ENCODE data around the gene USP3. TPM values are rescaled to one million over a fixed set of nuclear protein-coding genes. Genes with fewer than 3 reads are reported as not detected.

Gene USP3
- total RNA-seq, 1 donor from 2014 or later = 83.2 TPM

GRCh38 chr15:63495343-63495742 is 9.1 kb upstream of the USP3 start:
- DNase-seq (ENCODE audit: low read depth) = no peak

GRCh38 chr15:63495780-63496488 is 8.5 kb upstream of the USP3 start:
- TF ChIP-seq CTCF (IDR thresholded peaks at IDR 0.05; ENCODE audit: insufficient read depth, low read length, severe bottlenecking) = no peak
- no peak for FAIRE-seq
- DNase-seq (ENCODE audit: low read depth) = no peak
- Histone ChIP-seq H3K36me3 (ENCODE audit: control insufficient read depth, insufficient read depth, low read length) (no peaks in the 10 kb centered on the region), H3K4me3 (ENCODE audit: low read depth, low read length) (no peak overlapping the region), H3K27me3 (ENCODE audit: control insufficient read depth, insufficient read depth, low read length) (no peaks in the 10 kb centered on the region)

More at GRCh38 chr15:63495343-63495742, 9.1 kb upstream of the USP3 start:
- no peak for FAIRE-seq
- H3K4me3 ChIP-seq (ENCODE audit: low read depth, low read length) = no peak overlapping the region
- no peak for TF ChIP-seq CTCF (IDR thresholded peaks at IDR 0.05; ENCODE audit: insufficient read depth, low read length, severe bottlenecking)
- no peaks in the 10 kb centered on the region for H3K27me3 ChIP-seq (ENCODE audit: control insufficient read depth, insufficient read depth, low read length)
- no peaks in the 10 kb centered on the region for H3K36me3 ChIP-seq (ENCODE audit: control insufficient read depth, insufficient read depth, low read length)

- H3K4me3 ChIP-seq (ENCODE audit: low read depth, low read length) = no peak overlapping the region
- H3K27me3 ChIP-seq (ENCODE audit: control insufficient read depth, insufficient read depth, low read length) = no peaks in the 10 kb centered on the region
- H3K36me3 ChIP-seq (ENCODE audit: control insufficient read depth, insufficient read depth, low read length) = no peaks in the 10 kb centered on the region
- TF ChIP-seq CTCF (IDR thresholded peaks at IDR 0.05; ENCODE audit: insufficient read depth, low read length, severe bottlenecking) = no peak
- no peak for DNase-seq (ENCODE audit: low read depth)
- no peak for FAIRE-seq
Observed at GRCh38 chr15:63497642-63498467, 6.5 kb upstream of the USP3 start.

- no peak for TF ChIP-seq CTCF (IDR thresholded peaks at IDR 0.05; ENCODE audit: insufficient read depth, low read length, severe bottlenecking)
- DNase-seq (ENCODE audit: low read depth) = no peak
- Histone ChIP-seq H3K27me3 (ENCODE audit: control insufficient read depth, insufficient read depth, low read length) (no peaks in the 10 kb centered on the region), H3K4me3 (ENCODE audit: low read depth, low read length) (no peak overlapping the region), H3K36me3 (ENCODE audit: control insufficient read depth, insufficient read depth, low read length) (no peaks in the 10 kb centered on the region)
- FAIRE-seq = no peak
Observed at GRCh38 chr15:63499175-63499549, 5.2 kb upstream of the USP3 start.

GRCh38 chr15:63499611-63500010 is 4.8 kb upstream of the USP3 start:
- FAIRE-seq = no peak
- TF ChIP-seq CTCF (IDR thresholded peaks at IDR 0.05; ENCODE audit: insufficient read depth, low read length, severe bottlenecking) = no peak

More at GRCh38 chr15:63499611-63500010, 4.8 kb upstream of the USP3 start:
- H3K27me3 ChIP-seq (ENCODE audit: control insufficient read depth, insufficient read depth, low read length) = no peaks in the 10 kb centered on the region
- no peaks in the 10 kb centered on the region for H3K36me3 ChIP-seq (ENCODE audit: control insufficient read depth, insufficient read depth, low read length)
- no peak overlapping the region for H3K4me3 ChIP-seq (ENCODE audit: low read depth, low read length)
- DNase-seq (ENCODE audit: low read depth) = no peak

Measured in bronchial epithelial cell (primary cell).